RWPE1 (cell line): ENCODE data around the gene CPNE5.

Experiments
- CTCF ChIA-PET: fragments of 350-600 bp; sonication (Branson Sonifier 250); formaldehyde crosslinking; extraction: SDS; loops from one replicate; lab custom pipeline; 2021; lab: Yijun Ruan, JAX
- POLR2A ChIA-PET: fragments of 400-600 bp; formaldehyde crosslinking; extraction: SDS; loops from one replicate; lab custom pipeline; 2020; ENCODE audit warnings: antibody characterized with exemption; ENCODE audit not compliant: low non-redundant PET; lab: Yijun Ruan, JAX
- DNase-seq: peaks from one replicate; pipeline ENCODE4 v3.0.0; 2012; ENCODE audit warnings: low spot score
- H3K27ac ChIP-seq: fragments of 450-650 bp; 2 replicates; pipeline ENCODE4 v1.5.1; 2017
- TF ChIP-seq, protein P1 (sequence below): fragments of 450-650 bp; conservative IDR thresholded peaks from 2 replicates; pipeline ENCODE4 v1.5.1; 2017; ENCODE audit warnings: low read depth, mild to moderate bottlenecking

The CPNE5 gene

DNA sequence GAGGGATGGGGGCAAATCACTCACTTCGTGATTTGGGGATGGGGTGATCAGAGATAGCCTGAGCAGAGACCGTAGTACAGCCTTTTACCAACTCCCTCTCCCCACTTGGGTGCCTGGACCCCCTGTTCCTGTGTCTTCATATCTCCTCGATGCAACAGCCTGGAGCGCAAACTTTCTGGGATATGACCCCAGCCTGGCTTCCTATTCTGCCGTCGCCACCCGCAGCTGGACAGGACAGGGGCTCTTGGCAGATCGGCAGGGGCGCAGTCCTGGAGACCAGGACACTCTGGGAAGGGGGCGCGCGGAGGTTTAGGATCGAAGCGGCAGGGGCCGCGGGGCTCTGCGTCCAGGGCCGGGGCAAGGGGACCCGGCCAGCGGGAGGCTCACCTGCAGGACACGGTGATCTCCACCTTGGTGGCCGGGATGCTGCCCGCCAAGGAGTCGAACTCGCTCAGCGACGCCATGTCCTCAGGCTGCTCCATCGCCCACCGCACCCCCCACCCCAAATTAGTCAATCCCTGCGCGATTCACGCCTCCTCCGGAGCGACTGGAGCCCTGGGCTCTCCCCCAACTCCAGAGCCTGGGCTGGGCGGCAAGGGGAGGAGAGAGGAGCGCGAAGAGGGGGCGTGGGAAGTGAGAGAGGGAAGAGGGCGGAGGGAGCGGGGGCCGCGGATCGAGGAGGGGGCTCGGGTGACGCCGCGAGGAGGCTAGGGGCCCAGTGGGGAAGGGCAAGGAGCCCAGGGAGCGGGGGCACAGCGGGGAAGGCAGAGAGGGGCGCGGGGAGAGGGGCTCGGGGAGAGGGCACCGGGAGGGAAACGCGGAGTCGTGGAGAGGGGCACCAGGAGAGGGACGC, at the start of gene CPNE5:
Gene CPNE5, minus strand, starts transcription at position 549 of the 853 bp plus-strand sequence. Its CDS starts 67 bp downstream, at position 482.
- CTCF ChIA-PET = no interaction called here
- POLR2A ChIA-PET = no interaction called here
- TF ChIP-seq, protein P1, sequence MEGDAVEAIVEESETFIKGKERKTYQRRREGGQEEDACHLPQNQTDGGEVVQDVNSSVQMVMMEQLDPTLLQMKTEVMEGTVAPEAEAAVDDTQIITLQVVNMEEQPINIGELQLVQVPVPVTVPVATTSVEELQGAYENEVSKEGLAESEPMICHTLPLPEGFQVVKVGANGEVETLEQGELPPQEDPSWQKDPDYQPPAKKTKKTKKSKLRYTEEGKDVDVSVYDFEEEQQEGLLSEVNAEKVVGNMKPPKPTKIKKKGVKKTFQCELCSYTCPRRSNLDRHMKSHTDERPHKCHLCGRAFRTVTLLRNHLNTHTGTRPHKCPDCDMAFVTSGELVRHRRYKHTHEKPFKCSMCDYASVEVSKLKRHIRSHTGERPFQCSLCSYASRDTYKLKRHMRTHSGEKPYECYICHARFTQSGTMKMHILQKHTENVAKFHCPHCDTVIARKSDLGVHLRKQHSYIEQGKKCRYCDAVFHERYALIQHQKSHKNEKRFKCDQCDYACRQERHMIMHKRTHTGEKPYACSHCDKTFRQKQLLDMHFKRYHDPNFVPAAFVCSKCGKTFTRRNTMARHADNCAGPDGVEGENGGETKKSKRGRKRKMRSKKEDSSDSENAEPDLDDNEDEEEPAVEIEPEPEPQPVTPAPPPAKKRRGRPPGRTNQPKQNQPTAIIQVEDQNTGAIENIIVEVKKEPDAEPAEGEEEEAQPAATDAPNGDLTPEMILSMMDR = no peak
- no peak within 1 kb of the TSS for H3K27ac ChIP-seq
- DNase-seq = no peak

DNA sequence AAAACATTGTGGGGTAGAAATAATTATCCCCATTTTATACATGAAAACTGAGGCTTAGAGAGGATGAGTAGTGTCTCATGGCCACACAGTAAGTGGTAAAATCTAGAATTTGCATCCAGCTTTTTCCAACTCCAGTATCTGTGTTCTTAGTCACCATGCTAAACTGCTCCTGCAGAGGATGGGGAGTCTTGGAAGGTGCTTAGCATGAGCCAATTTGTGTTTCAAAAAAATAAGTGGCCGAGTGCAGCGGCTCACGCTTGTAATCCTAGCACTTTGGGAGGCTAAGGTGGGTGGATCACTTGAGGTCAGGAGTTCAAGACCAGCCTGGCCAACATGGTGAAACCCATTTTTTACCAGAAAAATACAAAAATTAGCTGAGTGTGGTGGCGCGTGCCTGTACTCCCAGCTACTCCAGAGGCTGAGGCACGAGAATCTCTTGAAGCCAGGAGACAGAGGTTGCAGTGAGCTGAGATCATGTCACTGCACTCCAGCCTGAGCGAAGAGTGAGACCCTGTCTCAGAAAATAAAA, 48.9 kb upstream of the CPNE5 start:
- no peak overlapping the region for H3K27ac ChIP-seq
- TF ChIP-seq, protein P1 = no peak
- ChIA-PET POLR2A (no interaction called here), CTCF (no interaction called here)
- DNase-seq = no peak

DNA sequence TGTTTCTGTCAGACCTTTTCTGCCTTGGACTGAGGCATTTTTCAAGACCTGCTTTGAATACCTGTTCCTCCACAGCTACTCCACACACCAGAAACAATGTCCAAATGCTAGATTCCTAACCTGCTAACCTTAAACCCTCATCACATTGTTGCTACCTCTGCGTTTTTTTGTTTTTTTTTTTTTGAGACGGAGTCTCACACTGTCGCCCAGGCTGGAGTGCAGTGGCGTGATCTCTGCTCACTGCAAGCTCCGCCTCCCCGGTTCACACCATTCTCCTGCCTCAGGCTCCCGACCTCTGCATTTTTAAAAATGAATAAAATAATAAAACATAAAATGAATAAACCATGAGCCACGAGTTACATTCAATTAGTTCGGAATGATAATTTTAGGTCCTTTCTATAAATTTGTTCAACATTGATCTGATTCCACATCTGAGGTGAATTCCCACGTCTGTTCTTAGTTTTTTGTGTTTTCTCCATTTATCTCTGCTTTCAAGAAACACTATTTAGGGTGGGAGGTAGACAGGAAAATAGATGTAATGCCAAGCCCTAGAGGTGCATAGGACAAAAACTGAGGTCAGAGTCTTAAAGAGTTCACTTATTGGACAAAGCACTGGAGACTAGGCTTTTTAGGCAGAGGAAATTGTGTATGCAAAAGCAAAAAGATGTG, 47.8 kb upstream of the CPNE5 start:
- ChIA-PET POLR2A (no interaction called here), CTCF (no interaction called here)
- TF ChIP-seq, protein P1 = no peak

DNA sequence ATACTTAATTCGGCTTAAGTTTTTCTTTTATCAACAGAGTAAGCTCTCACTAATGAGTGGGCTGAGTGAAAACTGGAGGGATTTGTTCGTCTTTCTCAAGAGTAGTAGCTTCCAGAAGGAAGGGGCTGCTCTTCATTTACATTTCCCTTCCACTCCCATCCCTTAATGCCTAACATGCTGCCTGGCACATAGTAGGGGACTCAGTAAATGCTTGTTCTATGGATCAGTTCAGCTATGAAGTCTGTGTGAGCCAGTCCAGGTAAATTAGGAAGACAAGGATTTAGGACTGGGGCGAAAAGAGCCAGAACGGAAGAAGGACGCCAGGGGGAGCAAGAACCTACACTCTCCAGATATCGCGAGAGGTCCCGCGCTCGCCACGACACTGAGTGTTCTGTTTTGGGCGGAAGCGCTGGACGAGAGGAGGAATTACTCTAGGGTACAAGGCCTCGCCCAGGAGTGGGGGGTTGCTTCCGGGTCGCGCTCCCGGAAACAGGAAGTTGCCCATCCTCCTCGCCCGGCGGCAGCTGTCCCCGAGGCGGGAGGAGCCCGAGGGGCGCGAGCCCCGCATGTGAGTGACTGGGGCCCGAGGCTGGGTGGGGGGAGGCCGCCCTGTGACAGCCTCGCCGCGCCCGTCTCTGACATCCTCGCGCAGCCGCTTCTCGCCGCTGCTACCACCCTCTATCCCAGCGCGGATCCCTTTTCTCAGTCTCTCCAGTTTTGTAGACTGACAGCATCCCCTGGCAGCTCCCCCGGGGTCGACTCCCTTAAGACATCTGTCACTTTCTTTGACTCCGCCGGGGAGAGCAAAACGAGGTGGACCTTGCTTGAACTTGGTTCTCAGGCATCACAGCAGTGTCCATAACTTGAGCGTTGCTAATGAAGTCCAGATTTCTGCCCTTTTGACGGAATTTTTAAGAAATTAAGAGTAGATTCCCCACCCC, 46.5 kb upstream of the CPNE5 start, which contains the start of gene C6orf89:
Gene C6orf89, plus strand, starts transcription at position 492 of the 941 bp plus-strand sequence. CDS start 13,493 bp downstream, outside the sequence.
- ChIA-PET POLR2A (interaction anchor here (0.6 kb wide), 1 partner anchor 10 kb away, joined by 3 read pairs; no protein-coding TSS in a partner anchor), CTCF (interaction anchor here (0.5 to 1.6 kb wide), 18 partner anchors 8 to 323 kb away, joined by 3 to 21 read pairs (median 3); partner anchors contain the start of gene PPIL1)
- TF ChIP-seq, protein P1 = peak; percentile 84
- DNase-seq = peak; percentile 91
- peak within 1 kb of the TSS; percentile 74 for H3K27ac ChIP-seq

More for the DNA sequence above, 47.8 kb upstream of the CPNE5 start:
- no peak for DNase-seq
- no peak overlapping the region for H3K27ac ChIP-seq

DNA sequence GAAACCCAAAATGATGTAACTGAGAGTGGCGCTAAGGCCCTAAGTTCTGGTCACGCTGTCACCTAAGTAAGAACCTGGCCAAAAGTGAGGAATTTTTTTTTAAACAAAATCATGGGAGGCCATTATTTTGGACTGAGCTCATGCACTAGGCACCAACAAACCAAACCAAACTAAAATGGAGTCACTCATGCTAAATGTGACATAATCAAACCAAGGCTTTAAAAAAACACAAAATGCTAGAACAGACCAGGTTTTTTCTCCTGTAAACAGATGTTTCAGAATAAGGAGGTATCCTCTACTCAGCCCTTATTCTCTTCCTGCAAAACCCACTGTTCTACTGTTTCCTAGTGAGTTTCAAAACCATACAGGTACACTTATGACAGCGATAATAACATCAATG, 45.4 kb upstream of the CPNE5 start:
- TF ChIP-seq, protein P1 = no peak
- H3K27ac ChIP-seq = no peak overlapping the region
- ChIA-PET POLR2A (no interaction called here), CTCF (interaction anchor here (0.6 to 1.6 kb wide), 4 partner anchors 16 to 29 kb away, joined by 3 read pairs; no protein-coding TSS in a partner anchor)
- DNase-seq = no peak
